HG03159 (cell line): Measurements from ENCODE around the gene FZR1.

Source experiments
- ATAC-seq: cut with Tn5 transposase; IDR thresholded peaks from one replicate; pipeline ENCODE4 v1.9.1; 2021; ENCODE audit warnings: mild to moderate bottlenecking, moderate library complexity; ENCODE audit not compliant: unreplicated experiment

Gene FZR1

GRCh38 chr19:3505598-3506383, at the start of gene FZR1:
TSS of gene FZR1 (plus strand) at chr19:3506311. CDS start at chr19:3522990, 16,679 bp downstream.
- peak; percentile 86 for ATAC-seq

GRCh38 chr19:3456925-3457527, 49.1 kb upstream of the FZR1 start:
- no peak for ATAC-seq

- no peak for ATAC-seq
Observed at GRCh38 chr19:3457528-3458228, 48.4 kb upstream of the FZR1 start.

GRCh38 chr19:3458229-3459088, 47.7 kb upstream of the FZR1 start:
- no peak for ATAC-seq

GRCh38 chr19:3459089-3459881, 46.8 kb upstream of the FZR1 start:
- ATAC-seq, result no peak

- no peak for ATAC-seq
Observed at GRCh38 chr19:3459965-3460582, 46.0 kb upstream of the FZR1 start.

GRCh38 chr19:3462991-3463713, 43.0 kb upstream of the FZR1 start:
- ATAC-seq, result no peak

- no peak for ATAC-seq
Observed at GRCh38 chr19:3463714-3464586, 42.2 kb upstream of the FZR1 start.

GRCh38 chr19:3464587-3465235, 41.4 kb upstream of the FZR1 start:
- ATAC-seq, result no peak

- no peak for ATAC-seq
Observed at GRCh38 chr19:3465552-3465951, 40.6 kb upstream of the FZR1 start.

GRCh38 chr19:3466635-3467034, 39.5 kb upstream of the FZR1 start:
- no peak for ATAC-seq

- no peak for ATAC-seq
Observed at GRCh38 chr19:3467437-3468198, 38.5 kb upstream of the FZR1 start.

- ATAC-seq, result no peak
Observed at GRCh38 chr19:3468211-3468610, 37.9 kb upstream of the FZR1 start.

GRCh38 chr19:3469638-3470499, 36.2 kb upstream of the FZR1 start:
- ATAC-seq, result no peak

- ATAC-seq, result no peak
Observed at GRCh38 chr19:3470500-3471128, 35.5 kb upstream of the FZR1 start.
